ENCODE results near the gene F10.

The F10 gene

GRCh38 chr13:113186061-113186900, 63.7 kb downstream of the F10 start:
- Histone ChIP-seq H2BK15ac (ENCODE audit: low read depth, poor library complexity, severe bottlenecking) (no peak overlapping the region), H3K9me3 (ENCODE audit: control insufficient read depth, low read length) (no peaks in the 10 kb centered on the region), H2AK5ac (ENCODE audit: low read length, severe bottlenecking) (peak overlapping the region; percentile 96), H3K4me3 (ENCODE audit: insufficient read depth in 1 of 2, low read depth in 1 of 2, low read length in 2 of 2) (peak overlapping the region in 1 of 2 experiments; percentile 75), H4K8ac (ENCODE audit: low read length) (peak overlapping the region; percentile 97), H2BK5ac (ENCODE audit: low read depth, low read length, poor library complexity, severe bottlenecking) (no peak overlapping the region), H3K14ac (ENCODE audit: low read length in 2 of 2) (no peak overlapping the region), H3K18ac (ENCODE audit: low read depth in 1 of 2, low read length in 2 of 2) (peak overlapping the region in 1 of 2 experiments; percentile 90), H2BK12ac (ENCODE audit: low read length in 2 of 2) (peak overlapping the region in 1 of 2 experiments; percentile 99), H3K79me1 (replicated peaks; ENCODE audit: low read length, poor library complexity, severe bottlenecking) (peaks cover 8% of the 10 kb centered on the region), H2AFZ (ENCODE audit: low read depth, low read length) (no peak overlapping the region), H4K91ac (ENCODE audit: low read length) (peak overlapping the region; percentile 70), H3K27ac (ENCODE audit: low read length, poor library complexity, severe bottlenecking) (no peak overlapping the region), H2BK120ac (ENCODE audit: low read depth, low read length) (no peak overlapping the region), H3K4ac (ENCODE audit: low read depth in 1 of 2, low read length in 2 of 2) (peak overlapping the region; percentile 57 to 93), H3K9ac (ENCODE audit: low read length) (peak overlapping the region; percentile 91), H3K27me3 (ENCODE audit: control insufficient read depth in 1 of 2, insufficient read depth in 1 of 2, low read length in 2 of 2) (no peaks in the 10 kb centered on the region), H3K4me1 (ENCODE audit: control insufficient read depth, insufficient read depth, low read depth, low read length) (peaks cover 33% of the 10 kb centered on the region), H3K36me3 (ENCODE audit: control insufficient read depth in 1 of 2, insufficient read depth in 2 of 2, low read depth in 1 of 2, low read length in 2 of 2) (peaks cover 11 to 65% of the 10 kb centered on the region in 2 experiments), H3K4me2 (ENCODE audit: low read length, poor library complexity, severe bottlenecking) (no peak overlapping the region), H3K23ac (ENCODE audit: low read length in 2 of 2) (no peak overlapping the region)
- WGBS = 80% methylated on average over 12 of the region's 13 CpGs
- DNase-seq = no peak

DNA sequence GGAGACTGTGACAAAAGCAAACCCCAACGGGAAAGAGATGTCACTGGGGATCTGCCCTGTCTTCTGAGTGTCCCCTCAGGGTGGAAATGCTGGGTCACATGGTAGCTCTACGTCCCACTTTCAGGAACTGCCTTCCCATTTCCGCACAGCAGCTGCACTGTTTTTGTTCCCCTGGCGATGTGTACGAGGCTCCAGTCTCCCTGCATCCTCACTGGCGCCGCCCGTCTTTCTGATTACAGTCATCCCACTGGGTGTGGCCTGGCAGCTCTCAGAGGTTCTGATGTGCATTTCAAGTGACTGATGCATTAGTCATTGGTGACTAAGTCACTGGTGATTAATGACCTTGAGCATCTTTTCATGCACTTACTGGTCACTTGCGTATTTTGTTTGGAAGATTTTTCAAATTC, 64.7 kb downstream of the F10 start:
- Histone ChIP-seq H3K27me3 (ENCODE audit: control insufficient read depth in 1 of 2, insufficient read depth in 1 of 2, low read length in 2 of 2) (no peaks in the 10 kb centered on the region), H3K4me3 (ENCODE audit: insufficient read depth in 1 of 2, low read depth in 1 of 2, low read length in 2 of 2) (peak overlapping the region in 1 of 2 experiments; percentile 75), H3K4me2 (ENCODE audit: low read length, poor library complexity, severe bottlenecking) (peak overlapping the region; percentile 17), H3K14ac (ENCODE audit: low read length in 2 of 2) (no peak overlapping the region), H2BK12ac (ENCODE audit: low read length in 2 of 2) (peak overlapping the region in 1 of 2 experiments; percentile 59), H3K9me3 (ENCODE audit: control insufficient read depth, low read length) (no peaks in the 10 kb centered on the region), H3K9ac (ENCODE audit: low read length) (peak overlapping the region; percentile 91), H3K4me1 (ENCODE audit: control insufficient read depth, insufficient read depth, low read depth, low read length) (peaks cover 27% of the 10 kb centered on the region), H4K91ac (ENCODE audit: low read length) (peak overlapping the region; percentile 15), H3K4ac (ENCODE audit: low read depth in 1 of 2, low read length in 2 of 2) (peak overlapping the region; percentile 39 to 68), H2BK15ac (ENCODE audit: low read depth, poor library complexity, severe bottlenecking) (no peak overlapping the region), H4K8ac (ENCODE audit: low read length) (no peak overlapping the region), H3K79me1 (replicated peaks; ENCODE audit: low read length, poor library complexity, severe bottlenecking) (peaks cover 8% of the 10 kb centered on the region), H3K27ac (ENCODE audit: low read length, poor library complexity, severe bottlenecking) (peak overlapping the region; percentile 69), H2AFZ (ENCODE audit: low read depth, low read length) (no peak overlapping the region), H2BK120ac (ENCODE audit: low read depth, low read length) (no peak overlapping the region), H3K23ac (ENCODE audit: low read length in 2 of 2) (peak overlapping the region in 1 of 2 experiments; percentile 34), H2BK5ac (ENCODE audit: low read depth, low read length, poor library complexity, severe bottlenecking) (no peak overlapping the region), H3K18ac (ENCODE audit: low read depth in 1 of 2, low read length in 2 of 2) (peak overlapping the region; percentile 37 to 93), H2AK5ac (ENCODE audit: low read length, severe bottlenecking) (no peak overlapping the region), H3K36me3 (ENCODE audit: control insufficient read depth in 1 of 2, insufficient read depth in 2 of 2, low read depth in 1 of 2, low read length in 2 of 2) (peaks cover 15 to 64% of the 10 kb centered on the region in 2 experiments)
- under 1% methylated on average over 8 of the region's 9 CpGs for WGBS
- DNase-seq = peak; percentile 99

DNA sequence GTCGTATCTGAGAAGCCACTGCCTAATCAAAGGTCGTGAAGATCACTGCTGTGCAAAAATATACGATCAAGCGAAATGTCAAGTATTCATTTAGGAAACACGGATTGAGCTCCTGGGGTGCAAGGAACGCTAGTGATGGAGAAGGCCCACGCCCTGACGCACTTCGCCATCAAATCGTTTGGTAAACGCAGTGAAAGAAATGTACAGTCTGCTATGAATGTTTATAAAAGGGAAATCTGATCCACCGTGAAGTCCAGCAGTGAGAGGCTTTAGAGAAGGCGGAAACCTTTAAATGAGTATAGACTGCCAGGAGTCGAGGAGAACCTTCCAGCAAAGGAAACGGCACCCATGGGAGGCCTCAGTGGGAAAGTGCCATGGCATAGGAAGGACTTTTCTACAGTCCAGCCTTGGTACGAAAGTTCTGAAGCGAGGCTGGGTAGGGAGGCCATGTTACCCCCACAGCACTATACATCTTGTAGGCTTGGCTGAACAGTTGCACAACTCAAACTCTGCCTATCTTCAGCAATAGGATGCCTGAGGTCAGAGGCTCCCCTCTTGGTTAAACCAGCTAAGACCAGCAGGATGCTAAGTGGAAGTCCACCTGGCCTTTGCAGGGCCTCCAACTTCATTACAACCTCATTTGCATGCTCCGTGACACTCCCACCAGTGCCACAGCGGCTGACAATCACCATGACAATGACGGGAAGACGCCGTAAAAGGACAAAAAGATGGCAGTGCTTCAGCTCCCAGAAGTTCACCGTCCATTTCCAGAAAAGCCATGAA, 65.5 kb downstream of the F10 start:
- H4K8ac ChIP-seq (ENCODE audit: low read length) = peak overlapping the region; percentile 70
- H3K27me3 ChIP-seq (ENCODE audit: control insufficient read depth in 1 of 2, insufficient read depth in 1 of 2, low read length in 2 of 2) = no peaks in the 10 kb centered on the region
- peaks cover 24% of the 10 kb centered on the region for H3K4me1 ChIP-seq (ENCODE audit: control insufficient read depth, insufficient read depth, low read depth, low read length)
- H3K27ac ChIP-seq (ENCODE audit: low read length, poor library complexity, severe bottlenecking) = peak overlapping the region; percentile 77
- peak overlapping the region; percentile 45 for H4K91ac ChIP-seq (ENCODE audit: low read length)
- DNase-seq = peak; percentile 37
- H2BK120ac ChIP-seq (ENCODE audit: low read depth, low read length) = peak overlapping the region; percentile 29
- peak overlapping the region; percentile 28 to 68 for H3K4ac ChIP-seq (ENCODE audit: low read depth in 1 of 2, low read length in 2 of 2)
- no peaks in the 10 kb centered on the region for H3K9me3 ChIP-seq (ENCODE audit: control insufficient read depth, low read length)
- peak overlapping the region; percentile 30 to 31 for H3K18ac ChIP-seq (ENCODE audit: low read depth in 1 of 2, low read length in 2 of 2)
- H2BK5ac ChIP-seq (ENCODE audit: low read depth, low read length, poor library complexity, severe bottlenecking) = no peak overlapping the region
- H3K4me3 ChIP-seq (ENCODE audit: insufficient read depth in 1 of 2, low read depth in 1 of 2, low read length in 2 of 2) = peak overlapping the region in 1 of 2 experiments; percentile 25
- peak overlapping the region in 1 of 2 experiments; percentile 83 for H3K23ac ChIP-seq (ENCODE audit: low read length in 2 of 2)
- peaks cover 8% of the 10 kb centered on the region for H3K79me1 ChIP-seq (replicated peaks; ENCODE audit: low read length, poor library complexity, severe bottlenecking)
- WGBS = 69% methylated on average over 23 of the region's 23 CpGs
- peak overlapping the region; percentile 84 for H2AK5ac ChIP-seq (ENCODE audit: low read length, severe bottlenecking)
- no peak overlapping the region for H3K4me2 ChIP-seq (ENCODE audit: low read length, poor library complexity, severe bottlenecking)
- H3K9ac ChIP-seq (ENCODE audit: low read length) = peak overlapping the region; percentile 72
- no peak overlapping the region for H2AFZ ChIP-seq (ENCODE audit: low read depth, low read length)
- peak overlapping the region; percentile 60 for H2BK15ac ChIP-seq (ENCODE audit: low read depth, poor library complexity, severe bottlenecking)
- H2BK12ac ChIP-seq (ENCODE audit: low read length in 2 of 2) = peak overlapping the region; percentile 75 to 96
- H3K36me3 ChIP-seq (ENCODE audit: control insufficient read depth in 1 of 2, insufficient read depth in 2 of 2, low read depth in 1 of 2, low read length in 2 of 2) = peaks cover 18 to 63% of the 10 kb centered on the region in 2 experiments
- no peak overlapping the region for H3K14ac ChIP-seq (ENCODE audit: low read length in 2 of 2)

- no peak overlapping the region for H3K14ac ChIP-seq (ENCODE audit: low read length in 2 of 2)
- H3K18ac ChIP-seq (ENCODE audit: low read depth in 1 of 2, low read length in 2 of 2) = no peak overlapping the region
- no peaks in the 10 kb centered on the region for H3K27me3 ChIP-seq (ENCODE audit: control insufficient read depth in 1 of 2, insufficient read depth in 1 of 2, low read length in 2 of 2)
- H2BK5ac ChIP-seq (ENCODE audit: low read depth, low read length, poor library complexity, severe bottlenecking) = no peak overlapping the region
- peaks cover 14% of the 10 kb centered on the region for H3K79me1 ChIP-seq (replicated peaks; ENCODE audit: low read length, poor library complexity, severe bottlenecking)
- H3K4me3 ChIP-seq (ENCODE audit: insufficient read depth in 1 of 2, low read depth in 1 of 2, low read length in 2 of 2) = no peak overlapping the region
- no peak overlapping the region for H3K23ac ChIP-seq (ENCODE audit: low read length in 2 of 2)
- DNase-seq = no peak
- H4K91ac ChIP-seq (ENCODE audit: low read length) = no peak overlapping the region
- no peaks in the 10 kb centered on the region for H3K9me3 ChIP-seq (ENCODE audit: control insufficient read depth, low read length)
- no peak overlapping the region for H2BK15ac ChIP-seq (ENCODE audit: low read depth, poor library complexity, severe bottlenecking)
- peaks cover 25 to 58% of the 10 kb centered on the region in 2 experiments for H3K36me3 ChIP-seq (ENCODE audit: control insufficient read depth in 1 of 2, insufficient read depth in 2 of 2, low read depth in 1 of 2, low read length in 2 of 2)
- peaks cover 14% of the 10 kb centered on the region for H3K4me1 ChIP-seq (ENCODE audit: control insufficient read depth, insufficient read depth, low read depth, low read length)
- no peak overlapping the region for H4K8ac ChIP-seq (ENCODE audit: low read length)
- no peak overlapping the region for H2AK5ac ChIP-seq (ENCODE audit: low read length, severe bottlenecking)
- no peak overlapping the region for H3K27ac ChIP-seq (ENCODE audit: low read length, poor library complexity, severe bottlenecking)
- no peak overlapping the region for H3K9ac ChIP-seq (ENCODE audit: low read length)
- no peak overlapping the region for H2AFZ ChIP-seq (ENCODE audit: low read depth, low read length)
- H3K4ac ChIP-seq (ENCODE audit: low read depth in 1 of 2, low read length in 2 of 2) = no peak overlapping the region
- 97% methylated on average over 3 of the region's 4 CpGs for WGBS
- H2BK120ac ChIP-seq (ENCODE audit: low read depth, low read length) = no peak overlapping the region
- H2BK12ac ChIP-seq (ENCODE audit: low read length in 2 of 2) = no peak overlapping the region
- no peak overlapping the region for H3K4me2 ChIP-seq (ENCODE audit: low read length, poor library complexity, severe bottlenecking)
Measured at GRCh38 chr13:113190181-113190580, 67.6 kb downstream of the F10 start.

All from mesenchymal stem cell (in vitro differentiated cells and primary cell).